ENCODE data around the gene PHF24. TPM values are rescaled to one million over a fixed set of nuclear protein-coding genes. Genes with fewer than 3 reads are reported as not detected.

Gene PHF24
- total and polyA plus RNA-seq, 2 of the 13 experiments (the other 11 are each of a cell fraction or from before 2014, with no cell fraction given), result 0.05 TPM; not detected in 1

DNA sequence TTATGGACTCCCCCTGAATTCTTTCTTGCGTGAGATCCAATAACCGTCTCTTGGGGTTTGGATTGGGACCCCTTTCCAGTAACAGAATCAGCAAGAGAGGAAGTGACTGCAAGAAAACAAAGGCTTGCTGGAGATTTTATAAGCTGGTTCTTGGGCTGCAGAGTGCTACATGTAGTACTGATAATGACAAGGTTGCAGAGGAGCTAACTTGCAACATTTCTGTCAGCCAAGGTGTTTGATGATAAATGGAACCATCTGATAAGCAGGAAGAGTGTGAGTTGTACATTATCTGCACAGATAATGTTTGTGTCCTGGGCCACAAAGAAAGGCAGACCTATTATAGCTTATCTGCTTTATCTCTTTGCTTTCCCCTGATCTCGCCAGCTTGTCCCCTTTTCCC lies 68.6 kb downstream of the PHF24 start:
- 40% methylated on average over 3 of the region's 3 CpGs for WGBS (ENCODE audit: low lambda C conversion rate)
- BruUV-seq (replicated peaks), result no TSS peak
- POLR2A ChIA-PET, result no interaction called here

More for the DNA sequence above, 68.6 kb downstream of the PHF24 start:
- CTCF ChIA-PET (ENCODE audit: low intra/inter-chr PET ratio, low total read pairs), result no interaction called here
- no peak for ATAC-seq
- Histone ChIP-seq H4K20me1 (ENCODE audit: insufficient read depth, low read length) (no peaks in the 10 kb centered on the region), H3K4me2 (ENCODE audit: low read depth, low read length) (no peak overlapping the region), H3K4me1 (ENCODE audit: insufficient read depth, low read length) (no peaks in the 10 kb centered on the region), H3K79me2 (ENCODE audit: insufficient read depth, low read length) (no peaks in the 10 kb centered on the region), H3K4me3 (replicated peaks in 1 of 3; ENCODE audit: insufficient read depth in 1 of 3, low read depth in 2 of 3, low read length in 3 of 3) (no peak overlapping the region), H3K36me3 (replicated peaks in 1 of 2; ENCODE audit: control insufficient read depth in 1 of 2, insufficient read depth in 2 of 2, low read length in 2 of 2) (no peaks in the 10 kb centered on the region), H3K27ac (ENCODE audit: extremely low read length, insufficient read depth, low read length) (no peak overlapping the region), H3K27me3 (ENCODE audit: control insufficient read depth in 1 of 2, insufficient read depth in 2 of 2, low read length in 2 of 2) (no peaks in the 10 kb centered on the region), H3K9me3 (ENCODE audit: low read length) (no peaks in the 10 kb centered on the region), H3K9ac (ENCODE audit: insufficient read depth, low read depth, low read length) (no peak overlapping the region), H2AFZ (ENCODE audit: low read length) (no peak overlapping the region)
- DNase-seq (ENCODE audit: low spot score), result no peak
- no peak for FAIRE-seq
- intact Hi-C loops (cut with micrococcal nuclease; ENCODE audit: unreplicated experiment) (no loop called here), in situ Hi-C loops (cut with HindIII; ENCODE audit: extremely low pct_ligation_motif_present, low pct_unique_long_range_greater_than_20kb) (no loop called here)
- TF ChIP-seq ZNF616 (CRISPR knock-in tag; IDR thresholded peaks at IDR 0.05; ENCODE audit: low read depth) (no peak), JUN (CRISPR knock-in tag; IDR thresholded peaks at IDR 0.05) (no peak), ZBTB3 (CRISPR knock-in tag; IDR thresholded peaks at IDR 0.05; ENCODE audit: borderline replicate concordance, low read depth) (no peak), DR1 (CRISPR knock-in tag; IDR thresholded peaks at IDR 0.05) (no peak), SIN3A (IDR thresholded peaks at IDR 0.05; ENCODE audit: borderline replicate concordance, low read depth, low read length) (no peak), NKX3-1 (CRISPR knock-in tag; IDR thresholded peaks at IDR 0.05) (no peak), TOE1 (CRISPR knock-in tag; IDR thresholded peaks at IDR 0.05) (no peak), NAIF1 (CRISPR knock-in tag; IDR thresholded peaks at IDR 0.05; ENCODE audit: borderline replicate concordance) (no peak), ZNF282 (IDR thresholded peaks at IDR 0.05; ENCODE audit: partially characterized antibody) (no peak), ISX (CRISPR knock-in tag; conservative IDR thresholded peaks at IDR 0.05) (no peak), JARID2 (CRISPR knock-in tag; IDR thresholded peaks at IDR 0.05; ENCODE audit: insufficient replicate concordance) (no peak), TAF15 (IDR thresholded peaks at IDR 0.05; ENCODE audit: low read depth, low read length, poor library complexity, severe bottlenecking) (no peak), ZNF850 (CRISPR knock-in tag; conservative IDR thresholded peaks at IDR 0.05) (no peak), FOXA1 (IDR thresholded peaks at IDR 0.05) (no peak), FOXA1 (CRISPR knock-in tag; IDR thresholded peaks at IDR 0.05) (no peak), ZNF256 (CRISPR knock-in tag; conservative IDR thresholded peaks at IDR 0.05) (no peak), SP140L (CRISPR knock-in tag; IDR thresholded peaks at IDR 0.05; ENCODE audit: borderline replicate concordance) (no peak)
- TF ChIP-seq, protein P1, sequence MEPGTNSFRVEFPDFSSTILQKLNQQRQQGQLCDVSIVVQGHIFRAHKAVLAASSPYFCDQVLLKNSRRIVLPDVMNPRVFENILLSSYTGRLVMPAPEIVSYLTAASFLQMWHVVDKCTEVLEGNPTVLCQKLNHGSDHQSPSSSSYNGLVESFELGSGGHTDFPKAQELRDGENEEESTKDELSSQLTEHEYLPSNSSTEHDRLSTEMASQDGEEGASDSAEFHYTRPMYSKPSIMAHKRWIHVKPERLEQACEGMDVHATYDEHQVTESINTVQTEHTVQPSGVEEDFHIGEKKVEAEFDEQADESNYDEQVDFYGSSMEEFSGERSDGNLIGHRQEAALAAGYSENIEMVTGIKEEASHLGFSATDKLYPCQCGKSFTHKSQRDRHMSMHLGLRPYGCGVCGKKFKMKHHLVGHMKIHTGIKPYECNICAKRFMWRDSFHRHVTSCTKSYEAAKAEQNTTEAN (CRISPR knock-in tag; conservative IDR thresholded peaks at IDR 0.05), result no peak
- TF ChIP-seq, protein P2, sequence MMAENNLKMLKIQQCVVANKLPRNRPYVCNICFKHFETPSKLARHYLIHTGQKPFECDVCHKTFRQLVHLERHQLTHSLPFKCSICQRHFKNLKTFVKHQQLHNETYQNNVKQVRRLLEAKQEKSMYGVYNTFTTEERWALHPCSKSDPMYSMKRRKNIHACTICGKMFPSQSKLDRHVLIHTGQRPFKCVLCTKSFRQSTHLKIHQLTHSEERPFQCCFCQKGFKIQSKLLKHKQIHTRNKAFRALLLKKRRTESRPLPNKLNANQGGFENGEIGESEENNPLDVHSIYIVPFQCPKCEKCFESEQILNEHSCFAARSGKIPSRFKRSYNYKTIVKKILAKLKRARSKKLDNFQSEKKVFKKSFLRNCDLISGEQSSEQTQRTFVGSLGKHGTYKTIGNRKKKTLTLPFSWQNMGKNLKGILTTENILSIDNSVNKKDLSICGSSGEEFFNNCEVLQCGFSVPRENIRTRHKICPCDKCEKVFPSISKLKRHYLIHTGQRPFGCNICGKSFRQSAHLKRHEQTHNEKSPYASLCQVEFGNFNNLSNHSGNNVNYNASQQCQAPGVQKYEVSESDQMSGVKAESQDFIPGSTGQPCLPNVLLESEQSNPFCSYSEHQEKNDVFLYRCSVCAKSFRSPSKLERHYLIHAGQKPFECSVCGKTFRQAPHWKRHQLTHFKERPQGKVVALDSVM (CRISPR knock-in tag; IDR thresholded peaks at IDR 0.05), result no peak
- TF ChIP-seq, protein P3, sequence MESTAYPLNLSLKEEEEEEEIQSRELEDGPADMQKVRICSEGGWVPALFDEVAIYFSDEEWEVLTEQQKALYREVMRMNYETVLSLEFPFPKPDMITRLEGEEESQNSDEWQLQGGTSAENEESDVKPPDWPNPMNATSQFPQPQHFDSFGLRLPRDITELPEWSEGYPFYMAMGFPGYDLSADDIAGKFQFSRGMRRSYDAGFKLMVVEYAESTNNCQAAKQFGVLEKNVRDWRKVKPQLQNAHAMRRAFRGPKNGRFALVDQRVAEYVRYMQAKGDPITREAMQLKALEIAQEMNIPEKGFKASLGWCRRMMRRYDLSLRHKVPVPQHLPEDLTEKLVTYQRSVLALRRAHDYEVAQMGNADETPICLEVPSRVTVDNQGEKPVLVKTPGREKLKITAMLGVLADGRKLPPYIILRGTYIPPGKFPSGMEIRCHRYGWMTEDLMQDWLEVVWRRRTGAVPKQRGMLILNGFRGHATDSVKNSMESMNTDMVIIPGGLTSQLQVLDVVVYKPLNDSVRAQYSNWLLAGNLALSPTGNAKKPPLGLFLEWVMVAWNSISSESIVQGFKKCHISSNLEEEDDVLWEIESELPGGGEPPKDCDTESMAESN (CRISPR knock-in tag; conservative IDR thresholded peaks at IDR 0.05), result no peak
